SU-DHL-6 (cell line): ENCODE results near the gene B3GNT2.
"Not testable (repeated sequence)": the region's sequence is repeated elsewhere in the genome, so short reads cannot be mapped to it uniquely, and the experiment has no call there.

ENCODE experiments used
- H2AFZ ChIP-seq: fragments of 200-600 bp; sonication (generic); 2 replicates; pipeline ENCODE4 v1.6.1; 2014; ENCODE audit warnings: low read depth, mild to moderate bottlenecking, moderate library complexity, mixed read lengths, antibody characterized with exemption, low read length; ENCODE audit not compliant: severe bottlenecking
- H3F3A ChIP-seq: fragments of 200-600 bp; shearing (Covaris generic); 2 replicates; pipeline ENCODE4 v1.6.0; 2016; ENCODE audit warnings: antibody characterized with exemption, mild to moderate bottlenecking; ENCODE audit not compliant: insufficient read depth
- H3K27ac ChIP-seq: fragments of 200-600 bp; sonication (generic); 2 replicates; pipeline ENCODE4 v1.5.1; 2016; ENCODE audit warnings: low read depth, mild to moderate bottlenecking, low read length, moderate library complexity, mixed read lengths
- H3K27me3 ChIP-seq: fragments of 200-600 bp; sonication (generic), shearing (Covaris generic); 2 replicates; pipeline ENCODE4 v1.6.0; 2014; ENCODE audit warnings: mild to moderate bottlenecking, low read length
- H3K36me3 ChIP-seq: fragments of 200-600 bp; sonication (generic); 2 replicates; pipeline ENCODE4 v1.6.1; 2014; ENCODE audit warnings: mild to moderate bottlenecking, low read length, mixed read lengths
- H3K4me2 ChIP-seq: fragments of 300-600, 200-600 bp; shearing (Covaris generic), sonication (generic); 2 replicates; pipeline ENCODE4 v1.6.0; 2014; ENCODE audit warnings: low read length, low read depth, mild to moderate bottlenecking; ENCODE audit not compliant: poor library complexity, severe bottlenecking
- H3K4me3 ChIP-seq: fragments of 200-600 bp; sonication (generic); 2 replicates; pipeline ENCODE4 v1.5.1; 2014; ENCODE audit warnings: antibody characterized with exemption, low read length, mild to moderate bottlenecking, mixed read lengths; ENCODE audit not compliant: insufficient read depth, poor library complexity, severe bottlenecking
- H3K79me2 ChIP-seq: fragments of 200-600 bp; sonication (generic); 2 replicates; pipeline ENCODE4 v1.6.1; 2014; ENCODE audit warnings: mild to moderate bottlenecking, low read length, moderate library complexity; ENCODE audit not compliant: insufficient read depth
- H3K9ac ChIP-seq: fragments of 200-600 bp; sonication (generic); 2 replicates; pipeline ENCODE4 v1.7.0; 2014; ENCODE audit warnings: mild to moderate bottlenecking, low read length
- H3K9me2 ChIP-seq: fragments of 200-600 bp; sonication (generic); replicated peaks from 2 replicates; pipeline ENCODE4 v1.6.1; 2014; ENCODE audit warnings: low read length; ENCODE audit not compliant: insufficient read depth
- H3K9me3 ChIP-seq: fragments of 200-600 bp; sonication (generic); 2 replicates; pipeline ENCODE4 v1.6.1; 2014; ENCODE audit warnings: low read length, mixed read lengths; ENCODE audit not compliant: insufficient read depth
- H4K20me1 ChIP-seq: fragments of 200-600 bp; sonication (generic); 2 replicates; pipeline ENCODE4 v1.6.1; 2014; ENCODE audit warnings: low read depth, mild to moderate bottlenecking, antibody characterized with exemption, low read length, moderate library complexity, mixed read lengths
- CTCF ChIP-seq: fragments of 200-600 bp; sonication (generic); IDR thresholded peaks from one replicate; pipeline ENCODE4 v1.5.1; 2017; ENCODE audit warnings: antibody characterized with exemption, mild to moderate bottlenecking, low read length, moderate library complexity; ENCODE audit not compliant: insufficient read depth, poor library complexity, severe bottlenecking
- EZH2phosphoT487 ChIP-seq: fragments of 200-600 bp; sonication (generic), shearing (Covaris generic); conservative IDR thresholded peaks from 2 replicates; pipeline ENCODE4 v1.6.1; 2018; ENCODE audit warnings: mild to moderate bottlenecking, antibody characterized with exemption, low read length, moderate library complexity, mixed read lengths

B3GNT2 gene

DNA sequence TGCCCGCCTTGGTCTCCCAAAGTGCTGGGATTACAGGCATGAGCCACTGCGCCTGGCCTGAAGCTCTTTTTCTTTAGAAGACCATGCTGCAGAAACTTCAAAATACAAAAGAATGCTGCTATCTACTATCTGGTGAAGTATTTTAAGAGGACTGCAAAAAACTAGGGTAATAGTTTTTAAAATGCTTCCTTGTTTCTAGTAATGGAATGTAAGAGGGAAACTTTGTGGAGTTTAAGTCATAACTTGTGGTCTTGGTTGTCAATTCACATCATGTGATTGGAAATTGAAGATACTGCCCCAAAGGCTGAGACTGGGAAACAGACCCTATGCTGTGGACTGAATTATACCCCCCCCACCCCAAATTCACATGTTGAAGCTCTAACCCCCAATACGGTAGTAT lies 68.3 kb downstream of the B3GNT2 start:
- Histone ChIP-seq H3K27ac (no peak overlapping the region), H3K36me3 (no peaks in the 10 kb centered on the region), H4K20me1 (no peaks in the 10 kb centered on the region), H2AFZ (no peak overlapping the region), H3K9me3 (peaks cover 8% of the 10 kb centered on the region; the same call in 1 of the 2 replicates), H3K9ac (no peak overlapping the region), H3F3A (no peaks in the 10 kb centered on the region), H3K4me3 (no peak overlapping the region), H3K9me2 (no peaks in the 10 kb centered on the region), H3K27me3 (no peaks in the 10 kb centered on the region), H3K79me2 (no peaks in the 10 kb centered on the region), H3K4me2 (no peak overlapping the region)
- TF ChIP-seq EZH2phosphoT487, result no peak

DNA sequence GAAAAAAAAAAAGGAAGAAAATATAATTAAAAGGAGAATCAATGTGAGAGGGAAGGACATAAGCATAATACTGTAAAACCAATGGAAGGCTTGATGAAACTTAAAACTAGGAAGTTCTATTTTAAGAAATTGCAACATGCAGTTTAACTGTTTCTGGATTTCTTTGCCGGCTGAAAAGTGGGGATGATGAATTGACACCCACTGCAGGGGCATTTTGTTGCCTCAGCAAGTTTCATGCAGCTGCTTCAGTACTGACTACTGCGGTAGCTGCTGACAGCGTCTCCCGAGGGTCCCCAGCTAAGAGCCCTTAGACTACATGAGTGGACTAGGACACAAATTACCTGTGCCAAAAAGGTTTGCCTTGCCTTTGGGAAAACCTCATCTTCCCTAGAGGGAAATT lies 69.2 kb downstream of the B3GNT2 start:
- Histone ChIP-seq H3K4me3 (no peak overlapping the region), H3F3A (no peaks in the 10 kb centered on the region), H3K36me3 (no peaks in the 10 kb centered on the region), H3K9me3 (peaks cover 8% of the 10 kb centered on the region; the same call in 1 of the 2 replicates), H2AFZ (no peak overlapping the region), H3K27ac (no peak overlapping the region), H3K27me3 (no peaks in the 10 kb centered on the region), H3K79me2 (no peaks in the 10 kb centered on the region), H4K20me1 (no peaks in the 10 kb centered on the region), H3K9me2 (no peaks in the 10 kb centered on the region), H3K9ac (no peak overlapping the region), H3K4me2 (no peak overlapping the region)
- TF ChIP-seq CTCF (no peak), EZH2phosphoT487 (no peak)

GRCh38 chr2:62266433-62267038 lies 70.6 kb downstream of the B3GNT2 start:
- Histone ChIP-seq H4K20me1 (no peaks in the 10 kb centered on the region), H3K4me2 (no peak overlapping the region), H3K9ac (no peak overlapping the region), H3F3A (no peaks in the 10 kb centered on the region), H3K27me3 (no peaks in the 10 kb centered on the region), H3K36me3 (no peaks in the 10 kb centered on the region), H3K27ac (no peak overlapping the region), H2AFZ (no peak overlapping the region), H3K4me3 (no peak overlapping the region), H3K9me2 (no peaks in the 10 kb centered on the region), H3K79me2 (no peaks in the 10 kb centered on the region), H3K9me3 (peaks cover 8% of the 10 kb centered on the region; the same call in 1 of the 2 replicates)
- TF ChIP-seq CTCF, result no peak
- TF ChIP-seq EZH2phosphoT487, result no peak

GRCh38 chr2:62267696-62268095 lies 71.8 kb downstream of the B3GNT2 start:
- H3K79me2 ChIP-seq, result no peaks in the 10 kb centered on the region
- no peaks in the 10 kb centered on the region for H3K27me3 ChIP-seq
- H3K36me3 ChIP-seq, result no peaks in the 10 kb centered on the region
- H3K4me3 ChIP-seq, result no peak overlapping the region
- no peaks in the 10 kb centered on the region for H4K20me1 ChIP-seq
- H3K9me2 ChIP-seq, result no peaks in the 10 kb centered on the region
- no peak overlapping the region for H3K27ac ChIP-seq
- TF ChIP-seq EZH2phosphoT487, result no peak
- TF ChIP-seq CTCF, result no peak
- H3K9me3 ChIP-seq, result peaks cover 8% of the 10 kb centered on the region; the same call in 1 of the 2 replicates
- no peak overlapping the region for H3K9ac ChIP-seq
- no peak overlapping the region for H3K4me2 ChIP-seq
- H3F3A ChIP-seq, result no peaks in the 10 kb centered on the region
- H2AFZ ChIP-seq, result no peak overlapping the region

DNA sequence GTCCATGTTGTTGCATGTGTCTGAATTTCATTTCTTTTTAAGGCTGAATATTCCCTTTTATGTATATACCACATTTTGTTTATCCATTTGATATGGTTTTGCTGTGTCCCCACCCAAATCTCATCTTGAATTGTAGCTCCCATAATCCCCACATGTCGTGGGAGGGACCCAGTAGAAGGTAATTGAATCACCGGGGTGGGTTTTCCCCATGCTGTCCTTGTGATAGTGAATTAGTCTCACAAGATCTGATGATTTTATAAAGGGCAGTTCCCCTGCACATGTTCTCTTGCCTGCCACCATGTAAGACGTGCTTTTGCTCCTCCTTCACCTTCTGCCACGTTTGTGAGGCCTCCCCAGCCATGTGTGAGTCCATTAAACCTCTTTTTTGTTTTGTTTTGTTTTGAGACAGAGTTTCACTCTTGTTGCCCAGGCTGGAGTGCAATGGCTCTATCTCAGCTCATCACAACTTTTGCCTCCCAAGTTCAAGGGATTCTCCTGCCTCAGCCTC lies 72.8 kb downstream of the B3GNT2 start:
- H3K4me3 ChIP-seq, H3K9ac ChIP-seq, H3K27ac ChIP-seq, H3K9me2 ChIP-seq, H4K20me1 ChIP-seq, H3K9me3 ChIP-seq, H2AFZ ChIP-seq, H3K27me3 ChIP-seq, H3F3A ChIP-seq, H3K36me3 ChIP-seq, H3K4me2 ChIP-seq, H3K79me2 ChIP-seq: not testable (repeated sequence)
